K562 (cell line): ENCODE measurements around the gene KCP. TPM values are rescaled to one million over a fixed set of nuclear protein-coding genes. Genes with fewer than 3 reads are reported as not detected.

Experiments
- C11orf30 ChIP-seq: fragments of 450-650 bp; IDR thresholded peaks from 2 replicates; pipeline ENCODE4 v1.6.1; 2016; ENCODE audit warnings: low read depth, mild to moderate bottlenecking
- COPS2 ChIP-seq: fragments of 450-650 bp; conservative IDR thresholded peaks from 2 replicates; pipeline ENCODE4 v1.6.1; 2016; ENCODE audit warnings: mild to moderate bottlenecking, moderate library complexity
- ETS2 ChIP-seq: IDR thresholded peaks from 2 replicates; pipeline ENCODE4 v1.6.1; 2016; ENCODE audit warnings: borderline replicate concordance, missing genetic modification characterization, mild to moderate bottlenecking, moderate library complexity, missing compliant biosample characterization; ENCODE audit not compliant: poor library complexity, severe bottlenecking
- ETV5 ChIP-seq: sonication (generic); formaldehyde crosslinking; IDR thresholded peaks from 2 replicates; pipeline ENCODE4 v1.4.0; 2020; ENCODE audit warnings: low read depth, mild to moderate bottlenecking, missing genetic modification reagents
- HMG20A ChIP-seq: fragments of 450-650 bp; formaldehyde crosslinking; conservative IDR thresholded peaks from 2 replicates; pipeline ENCODE4 v1.4.0; 2020; ENCODE audit warnings: mild to moderate bottlenecking, mixed read lengths
- HNRNPL ChIP-seq: fragments of 200-400 bp; formaldehyde crosslinking; IDR thresholded peaks from 2 replicates; pipeline ENCODE4 v1.6.1; 2017; ENCODE audit warnings: low read depth, mild to moderate bottlenecking, low read length
- HOXB6 ChIP-seq: fragments of 250-450 bp; sonication (Bioruptor Pico); IDR thresholded peaks from 2 replicates; pipeline ENCODE4 v1.5.1; 2022; ENCODE audit warnings: mild to moderate bottlenecking, borderline replicate concordance
- MYBL2 ChIP-seq, 2 experiments: fragments of 450-650 bp in 1 of 2; sonication (generic) in 1 of 2; formaldehyde crosslinking in 1 of 2; IDR thresholded peaks; 2 replicates each; pipeline versions ENCODE4 v1.6.1 to v1.8.1; 2017 to 2022; ENCODE audit warnings: borderline replicate concordance in 1 of 2, inconsistent platforms in 1 of 2, low read depth in 1 of 2, mild to moderate bottlenecking in 1 of 2, missing genetic modification reagents in 1 of 2, moderate library complexity in 1 of 2
- PCBP1 ChIP-seq: fragments of 200-400 bp; formaldehyde crosslinking; IDR thresholded peaks from 2 replicates; pipeline ENCODE4 v1.6.1; 2018; ENCODE audit warnings: mild to moderate bottlenecking, low read depth, low read length; ENCODE audit not compliant: poor library complexity, severe bottlenecking
- THRB ChIP-seq: fragments of 450-650 bp; formaldehyde crosslinking; conservative IDR thresholded peaks from 2 replicates; pipeline ENCODE4 v1.4.0; 2022; ENCODE audit warnings: mild to moderate bottlenecking, missing genetic modification characterization
- ZBTB1 ChIP-seq: sonication (generic); formaldehyde crosslinking; IDR thresholded peaks from 2 replicates; pipeline ENCODE4 v1.8.1; 2023; ENCODE audit warnings: missing genetic modification reagents, low read depth, mild to moderate bottlenecking, borderline replicate concordance
- ZKSCAN1 ChIP-seq: fragments of 150-350 bp; IDR thresholded peaks from 2 replicates; pipeline ENCODE4 v1.6.1; 2016; ENCODE audit warnings: low read depth, low read length
- ZNF277 ChIP-seq: fragments of 250-450 bp; sonication (Bioruptor Pico); IDR thresholded peaks from 2 replicates; pipeline ENCODE4 v1.8.0; 2022; ENCODE audit warnings: inconsistent platforms, mild to moderate bottlenecking, moderate library complexity, borderline replicate concordance
- ZNF407 ChIP-seq: fragments of 450-650 bp; IDR thresholded peaks from 2 replicates; pipeline ENCODE4 v1.6.1; 2016; ENCODE audit warnings: low read depth
- polyA plus RNA-seq, 8 experiments: library from polyadenylated mRNA; depleted of rRNA in 4 of 8; stranded (reverse) in 5 of 8; unstranded in 3 of 8; fragments of >200 nt; fragmentation: Nextera tagmentation in 2 of 8; fragmentation: Illumina TruSeq in 1 of 8; extraction: Ambion mirVana in 2 of 8; extraction: Trizol in 1 of 8; gene quantifications; 2 replicates each; pipeline versions ENCODE4 v1.2.1 to v1.2.3, GENCODE V29; 2011 to 2014; ENCODE audit warnings: inconsistent platforms in 1 of 8, missing spikeins in 1 of 8
- total RNA-seq, 7 experiments: library from RNA; depleted of rRNA in 6 of 7; stranded (reverse); fragments of >200 nt in 6 of 7; fragmentation: Illumina TruSeq in 2 of 7; extraction: Trizol in 2 of 7; gene quantifications; 2 replicates each; pipeline versions ENCODE4 v1.2.1 to v1.2.3, GENCODE V29; 2011 to 2021; ENCODE audit warnings: low replicate concordance in 1 of 7

KCP gene
- total and polyA plus RNA-seq, 9 of the 15 experiments (the other 6 are each of a cell fraction or from before 2014, with no cell fraction given): 0.06 to 0.17 (median 0.12) TPM; not detected in 3

GRCh38 chr7:128891110-128891941 is 19.2 kb downstream of the KCP start (continued):
- TF ChIP-seq ZNF277 (CRISPR knock-in tag) (no peak), HOXB6 (CRISPR knock-in tag) (no peak), ETS2 (tag) (no peak), ETV5 (CRISPR knock-in tag) (no peak), HMG20A (CRISPR knock-in tag) (no peak), PCBP1 (peak; percentile 26), ZNF407 (no peak), MYBL2 (IDR thresholded peaks at IDR 0.05; ENCODE audit: low read depth) (no peak), MYBL2 (CRISPR knock-in tag; IDR thresholded peaks at IDR 0.05; ENCODE audit: borderline replicate concordance) (no peak), ZKSCAN1 (no peak), HNRNPL (0 out of 2 replicates have a peak, but pooled peaks have one; percentile 30), ZBTB1 (CRISPR knock-in tag) (0 out of 2 replicates have a peak, but pooled peaks have one; percentile 5), C11orf30 (no peak), THRB (CRISPR knock-in tag) (no peak), COPS2 (no peak)
